HCT116 (cell line): ENCODE measurements around the gene MAX. TPM values are rescaled to one million over a fixed set of nuclear protein-coding genes. Genes with fewer than 3 reads are reported as not detected.

Experiments
- ATAC-seq: fragments of 200-7000 bp; cut with Tn5 transposase; 2 replicates; pipeline ENCODE4 v1.9.1; 2020; ENCODE audit warnings: mild to moderate bottlenecking, moderate library complexity
- BruUV-seq: library from RNA; stranded (reverse); fragments of 400-500 nt; replicated peaks from 2 replicates; lab custom pipeline; 2021; lab: Mats Ljungman, UMichigan
- CTCF ChIA-PET: fragments of 300-600 bp; sonication (Branson Sonifier 250); formaldehyde crosslinking; loops from one replicate; lab custom pipeline; 2021; ENCODE audit warnings: antibody characterized with exemption; lab: Charles Lee
- POLR2A ChIA-PET: fragments of 300-600, 350-600 bp; sonication (Branson Sonifier 250); formaldehyde crosslinking; loops from one replicate; lab custom pipeline; 2021; ENCODE audit warnings: antibody characterized with exemption; lab: Charles Lee
- RAD21 ChIA-PET, 2 experiments: fragments of 300-600 bp; sonication (Branson Sonifier 250); formaldehyde crosslinking; loops; one replicate each; lab custom pipeline; 2023; ENCODE audit warnings: low total read pairs in 2 of 2; ENCODE audit not compliant: uncharacterized antibody in 2 of 2, unreplicated experiment in 2 of 2, low non-redundant PET in 1 of 2; lab: Charles Lee
- DNase-seq: peaks from one replicate; pipeline ENCODE4 v3.0.0-alpha.2; 2010; ENCODE audit warnings: low read depth, low spot score
- H2AFZ ChIP-seq: fragments of 200-600 bp; shearing (Covaris generic), sonication (generic); 2 replicates; pipeline ENCODE4 v1.6.1; 2017; ENCODE audit warnings: low read depth, mixed run types, mixed read lengths, antibody characterized with exemption, low read length; ENCODE audit not compliant: poor library complexity, severe bottlenecking
- H3K27ac ChIP-seq: 2 replicates; pipeline ENCODE4 v1.5.1; 2012; ENCODE audit warnings: low read depth, low read length
- H3K27me3 ChIP-seq: fragments of 200-600 bp; sonication (generic); 2 replicates; pipeline ENCODE4 v1.6.1; 2016; ENCODE audit warnings: mixed run types, low read length, mixed read lengths; ENCODE audit not compliant: insufficient read depth
- H3K36me3 ChIP-seq, 2 experiments: fragments of 200-500 bp in 1 of 2; fragments of 200-600 bp in 1 of 2; sonication (Bioruptor generic) in 1 of 2; sonication (generic) in 1 of 2; 2 replicates each; pipeline versions ENCODE4 v1.5.1 to v1.6.1; 2014 to 2016; ENCODE audit warnings: low read length in 2 of 2, inconsistent platforms in 1 of 2, mixed read lengths in 1 of 2, mixed run types in 1 of 2; ENCODE audit not compliant: insufficient read depth in 2 of 2, control insufficient read depth in 1 of 2
- H3K4me1 ChIP-seq, 2 experiments: fragments of 200-600 bp in 1 of 2; sonication (generic) in 1 of 2; 2 replicates each; pipeline versions ENCODE4 v1.5.1 to v1.6.1; 2012 to 2017; ENCODE audit warnings: low read length in 2 of 2, inconsistent platforms in 1 of 2, mild to moderate bottlenecking in 1 of 2, mixed read lengths in 1 of 2, mixed run types in 1 of 2, moderate library complexity in 1 of 2; ENCODE audit not compliant: insufficient read depth in 2 of 2, control insufficient read depth in 1 of 2
- H3K4me2 ChIP-seq: fragments of 200-600 bp; sonication (generic); 2 replicates; pipeline ENCODE4 v1.6.1; 2017; ENCODE audit warnings: mixed run types, low read length, mixed read lengths
- H3K4me3 ChIP-seq, 2 experiments: fragments of 200-600 bp in 1 of 2; sonication (generic) in 1 of 2; replicated peaks in 1 of 2; 2 replicates each; pipeline ENCODE4 v1.5.1; 2011 to 2016; ENCODE audit warnings: low read length in 2 of 2, control low read depth in 1 of 2, low read depth in 1 of 2, mild to moderate bottlenecking in 1 of 2, mixed read lengths in 1 of 2, mixed run types in 1 of 2
- H3K79me2 ChIP-seq: fragments of 200-600 bp; sonication (generic); 2 replicates; pipeline ENCODE4 v1.6.1; 2017; ENCODE audit warnings: mild to moderate bottlenecking, mixed run types, low read length, moderate library complexity, mixed read lengths; ENCODE audit not compliant: insufficient read depth
- H3K9ac ChIP-seq: fragments of 200-600 bp; sonication (generic); 2 replicates; pipeline ENCODE4 v1.6.1; 2016; ENCODE audit warnings: low read length, mixed read lengths
- H3K9me2 ChIP-seq: fragments of 200-600 bp; sonication (generic), shearing (Covaris generic); 2 replicates; pipeline ENCODE4 v1.6.1; 2017; ENCODE audit warnings: mixed run types, mild to moderate bottlenecking, moderate library complexity; ENCODE audit not compliant: insufficient read depth
- H3K9me3 ChIP-seq, 2 experiments: fragments of 200-500 bp in 1 of 2; fragments of 200-600 bp in 1 of 2; sonication (Bioruptor generic) in 1 of 2; sonication (generic) in 1 of 2; 2 replicates each; pipeline ENCODE4 v1.6.1; 2014 to 2017; ENCODE audit warnings: low read length in 2 of 2, mixed read lengths in 2 of 2, inconsistent platforms in 1 of 2, low read depth in 1 of 2, mild to moderate bottlenecking in 1 of 2, mixed run types in 1 of 2, moderate library complexity in 1 of 2; ENCODE audit not compliant: control insufficient read depth in 1 of 2, insufficient read depth in 1 of 2
- H4K20me1 ChIP-seq: fragments of 200-600 bp; sonication (generic), shearing (Covaris generic); 2 replicates; pipeline ENCODE4 v1.6.1; 2017; ENCODE audit warnings: mixed run types, mild to moderate bottlenecking, moderate library complexity; ENCODE audit not compliant: insufficient read depth
- CTCF ChIP-seq, 3 experiments: fragments of 200-600 bp in 1 of 3; sonication (generic) in 1 of 3; IDR thresholded peaks in 2 of 3; conservative IDR thresholded peaks in 1 of 3; 2 replicates each; pipeline ENCODE4 v1.5.1; 2012 to 2017; ENCODE audit warnings: low read depth in 2 of 3, low read length in 2 of 3, antibody characterized with exemption in 1 of 3, borderline replicate concordance in 1 of 3, control low read depth in 1 of 3, mild to moderate bottlenecking in 1 of 3, mixed read lengths in 1 of 3, mixed run types in 1 of 3, moderate library complexity in 1 of 3; ENCODE audit not compliant: insufficient read depth in 1 of 3
- ELF1 ChIP-seq: IDR thresholded peaks from 2 replicates; pipeline ENCODE4 v1.6.1; 2012; ENCODE audit warnings: low read depth, borderline replicate concordance
- EZH2 ChIP-seq: fragments of 200-600 bp; sonication (generic); IDR thresholded peaks from 2 replicates; pipeline ENCODE4 v1.6.1; 2017; ENCODE audit warnings: antibody characterized with exemption, mixed run types
- EZH2phosphoT487 ChIP-seq: fragments of 200-600 bp; IDR thresholded peaks from 2 replicates; pipeline ENCODE4 v1.6.1; 2018; ENCODE audit warnings: antibody characterized with exemption, borderline replicate concordance
- FOSL1 ChIP-seq: IDR thresholded peaks from 2 replicates; pipeline ENCODE4 v1.6.1; 2012; ENCODE audit warnings: low read depth
- MAX ChIP-seq: IDR thresholded peaks from 2 replicates; pipeline ENCODE4 v1.6.1; 2012
- POLR2AphosphoS5 ChIP-seq: IDR thresholded peaks from 2 replicates; pipeline ENCODE4 v1.6.1; 2011; ENCODE audit warnings: mild to moderate bottlenecking, low read depth, low read length, moderate library complexity
- SRF ChIP-seq: IDR thresholded peaks from 2 replicates; pipeline ENCODE4 v1.6.1; 2012; ENCODE audit warnings: low read depth
- TCF7L2 ChIP-seq: IDR thresholded peaks from 2 replicates; pipeline ENCODE4 v1.7.0; 2011; ENCODE audit warnings: borderline replicate concordance, inconsistent platforms; ENCODE audit not compliant: insufficient read depth, insufficient read length; ENCODE audit errors: extremely low read depth
- ZBTB33 ChIP-seq: IDR thresholded peaks from 2 replicates; pipeline ENCODE4 v1.6.1; 2011; ENCODE audit warnings: mild to moderate bottlenecking, low read length, moderate library complexity; ENCODE audit not compliant: insufficient replicate concordance; ENCODE audit errors: extremely low read depth
- ZFX ChIP-seq: fragments of 450-650 bp; IDR thresholded peaks from 2 replicates; pipeline ENCODE4 v1.6.1; 2017
- ZNF274 ChIP-seq: fragments of 200-500 bp; sonication (Bioruptor generic); IDR thresholded peaks from 2 replicates; pipeline ENCODE4 v1.6.1; 2014; ENCODE audit warnings: mild to moderate bottlenecking, low read depth, low read length, inconsistent platforms
- intact Hi-C: fragments of 100-400 bp; cut with micrococcal nuclease; formaldehyde crosslinking; loops from 2 replicates; pipeline ENCODE4 v1.10.0; 2022
- total RNA-seq: library from RNA; stranded (reverse); gene quantifications from one replicate; pipeline ENCODE4 v1.2.1, GENCODE V29; 2021; ENCODE audit not compliant: unreplicated experiment

The MAX gene
- total RNA-seq, 1 experiment from 2014 or later: 72.6 TPM

GRCh38 chr14:65075628-65076325 lies 26.5 kb downstream of the MAX start:
- CTCF ChIA-PET: no interaction called here
- intact Hi-C loops: no loop called here
- no peaks in the 10 kb centered on the region for H3K9me2 ChIP-seq

GRCh38 chr14:65074449-65075150 lies 27.7 kb downstream of the MAX start:
- no peak overlapping the region for H3K27ac ChIP-seq
- TF ChIP-seq ZFX (no peak), POLR2AphosphoS5 (no peak), ZBTB33 (no peak), ZNF274 (no peak), ELF1 (no peak), CTCF (IDR thresholded peaks at IDR 0.05 in 2 of 3, conservative IDR thresholded peaks at IDR 0.05 in 1 of 3; ENCODE audit: borderline replicate concordance in 1 of 3, insufficient read depth in 1 of 3, low read depth in 2 of 3, low read length in 2 of 3) (no peak), FOSL1 (no peak), EZH2 (no peak), MAX (no peak), EZH2phosphoT487 (no peak), TCF7L2 (no peak)
- H3K9me3 ChIP-seq: no peaks in the 10 kb centered on the region
- H3K9ac ChIP-seq: no peak overlapping the region
- no peak overlapping the region for H3K4me2 ChIP-seq
- no peak overlapping the region for H2AFZ ChIP-seq
- H3K4me1 ChIP-seq: no peaks in the 10 kb centered on the region
- ChIA-PET POLR2A (no interaction called here), CTCF (no interaction called here), RAD21 (no interaction called here)
- ATAC-seq: no peak
- no peak for DNase-seq
- intact Hi-C loops: no loop called here
- no peak overlapping the region for H3K4me3 ChIP-seq
- peaks cover 1% of the 10 kb centered on the region; the same call in 1 of the 2 replicates for H3K79me2 ChIP-seq
- no peaks in the 10 kb centered on the region for H4K20me1 ChIP-seq
- H3K27me3 ChIP-seq: no peaks in the 10 kb centered on the region
- H3K36me3 ChIP-seq: peaks cover 8 to 14% of the 10 kb centered on the region in 2 experiments; a peak in 3 of 4 replicates
- no peaks in the 10 kb centered on the region for H3K9me2 ChIP-seq
- BruUV-seq: no TSS peak

More at GRCh38 chr14:65075628-65076325, 26.5 kb downstream of the MAX start:
- DNase-seq (no peak), ATAC-seq (no peak)
- Histone ChIP-seq H3K79me2 (peaks cover 9% of the 10 kb centered on the region; the same call in 1 of the 2 replicates), H3K36me3 (peaks cover 8 to 14% of the 10 kb centered on the region in 2 experiments; a peak in 3 of 4 replicates), H3K27ac (no peak overlapping the region), H3K9ac (no peak overlapping the region), H3K4me3 (no peak overlapping the region), H4K20me1 (no peaks in the 10 kb centered on the region), H3K4me1 (no peaks in the 10 kb centered on the region), H3K4me2 (no peak overlapping the region), H2AFZ (no peak overlapping the region), H3K9me3 (no peaks in the 10 kb centered on the region), H3K27me3 (no peaks in the 10 kb centered on the region)
- RAD21 ChIA-PET: no interaction called here
- BruUV-seq: no TSS peak
- TF ChIP-seq TCF7L2: no peak
- no peak for TF ChIP-seq SRF
- TF ChIP-seq EZH2phosphoT487: no peak
- no peak for TF ChIP-seq ZFX
- POLR2A ChIA-PET: no interaction called here
